GM12801 (cell line): ENCODE results near the gene MYPOP.

ENCODE experiments used
- TF ChIP-seq, protein P1 (sequence below): IDR thresholded peaks from one replicate; pipeline ENCODE4 v1.5.1; 2011; ENCODE audit warnings: control low read depth; ENCODE audit not compliant: insufficient read length; ENCODE audit errors: extremely low read depth

Gene MYPOP

GRCh38 chr19:45897261-45897812 lies 5.1 kb downstream of the MYPOP start:
- TF ChIP-seq, protein P1, sequence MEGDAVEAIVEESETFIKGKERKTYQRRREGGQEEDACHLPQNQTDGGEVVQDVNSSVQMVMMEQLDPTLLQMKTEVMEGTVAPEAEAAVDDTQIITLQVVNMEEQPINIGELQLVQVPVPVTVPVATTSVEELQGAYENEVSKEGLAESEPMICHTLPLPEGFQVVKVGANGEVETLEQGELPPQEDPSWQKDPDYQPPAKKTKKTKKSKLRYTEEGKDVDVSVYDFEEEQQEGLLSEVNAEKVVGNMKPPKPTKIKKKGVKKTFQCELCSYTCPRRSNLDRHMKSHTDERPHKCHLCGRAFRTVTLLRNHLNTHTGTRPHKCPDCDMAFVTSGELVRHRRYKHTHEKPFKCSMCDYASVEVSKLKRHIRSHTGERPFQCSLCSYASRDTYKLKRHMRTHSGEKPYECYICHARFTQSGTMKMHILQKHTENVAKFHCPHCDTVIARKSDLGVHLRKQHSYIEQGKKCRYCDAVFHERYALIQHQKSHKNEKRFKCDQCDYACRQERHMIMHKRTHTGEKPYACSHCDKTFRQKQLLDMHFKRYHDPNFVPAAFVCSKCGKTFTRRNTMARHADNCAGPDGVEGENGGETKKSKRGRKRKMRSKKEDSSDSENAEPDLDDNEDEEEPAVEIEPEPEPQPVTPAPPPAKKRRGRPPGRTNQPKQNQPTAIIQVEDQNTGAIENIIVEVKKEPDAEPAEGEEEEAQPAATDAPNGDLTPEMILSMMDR: no peak

- TF ChIP-seq, protein P1: no peak
Measured at GRCh38 chr19:45895519-45895972, 6.9 kb downstream of the MYPOP start.

GRCh38 chr19:45890877-45891276 lies 11.5 kb downstream of the MYPOP start:
- TF ChIP-seq, protein P1: no peak

GRCh38 chr19:45889210-45889885 lies 13.1 kb downstream of the MYPOP start:
- TF ChIP-seq, protein P1: no peak

- TF ChIP-seq, protein P1: no peak
Measured at GRCh38 chr19:45887200-45887710, 15.2 kb downstream of the MYPOP start.

- TF ChIP-seq, protein P1: no peak
Measured at GRCh38 chr19:45886427-45887199, 15.8 kb downstream of the MYPOP start.
